ENCODE data around the gene WDR83. TPM values are rescaled to one million over a fixed set of nuclear protein-coding genes. Genes with fewer than 3 reads are reported as not detected.
A peak's percentile ranks its signal among the peaks of the same experiment; 100 is the strongest.
"Not testable (repeated sequence)": the region's sequence is repeated elsewhere in the genome, so short reads cannot be mapped to it uniquely, and the experiment has no call there.

The WDR83 gene
- total RNA-seq, 1 experiment from 2014 or later = 22.1 TPM

DNA sequence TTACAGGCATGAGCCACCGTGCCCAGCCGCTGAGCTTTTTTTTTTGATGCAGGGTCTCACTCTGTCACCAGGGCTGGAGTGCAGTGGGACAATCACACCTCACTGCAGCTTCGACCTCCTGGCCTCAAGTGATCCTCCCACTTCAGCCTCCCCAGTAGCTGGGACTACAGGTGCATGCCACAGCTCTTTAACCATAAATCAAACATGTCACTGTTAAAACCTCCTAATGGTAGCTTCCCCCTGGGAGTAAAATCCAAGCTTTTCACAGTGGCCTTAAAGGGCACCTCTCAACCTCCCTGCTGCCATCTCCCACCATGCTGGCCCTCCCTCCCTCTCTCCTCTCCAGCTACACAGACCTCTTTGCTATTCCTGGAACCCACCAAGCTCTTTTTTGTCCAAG lies 19.2 kb downstream of the WDR83 start:
- no peak for DNase-seq (ENCODE audit: low spot score)

DNA sequence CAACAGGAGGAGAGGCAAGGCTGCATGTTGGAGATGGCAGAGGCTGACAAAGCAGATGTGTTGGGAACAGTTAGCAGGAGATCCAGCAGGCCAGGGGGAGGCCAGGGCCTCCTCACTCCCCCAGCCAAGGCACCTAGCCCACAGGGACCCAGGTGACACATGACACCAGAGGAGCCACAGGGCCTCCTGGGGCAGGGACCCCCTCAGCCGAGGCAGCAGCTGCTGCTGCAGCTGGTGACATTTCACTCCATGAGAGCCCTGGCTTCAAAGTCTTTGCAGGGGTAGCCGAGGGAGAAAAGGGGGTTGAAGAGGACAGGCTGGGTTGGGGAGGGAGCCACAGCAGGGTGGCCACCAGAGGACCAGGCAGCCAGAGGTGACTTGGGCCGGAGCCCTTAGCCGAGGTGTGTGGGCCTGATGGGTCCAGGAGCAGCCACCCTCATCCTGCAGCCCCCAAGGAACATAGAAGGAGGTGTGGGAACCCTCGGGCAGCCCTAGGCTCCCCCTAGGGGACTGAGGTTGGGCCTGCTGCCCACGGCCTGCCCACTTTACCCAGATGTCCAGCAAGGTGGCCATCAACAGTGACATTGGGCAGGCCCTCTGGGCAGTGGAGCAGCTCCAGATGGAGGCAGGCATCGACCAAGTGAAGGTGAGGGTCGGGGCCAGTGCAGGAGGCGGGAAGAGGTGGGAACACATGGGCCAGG lies 21.0 kb downstream of the WDR83 start, which contains the start of gene GNG14:
Gene GNG14, plus strand, starts transcription at position 503 of the 701 bp plus-strand sequence. Its CDS starts 51 bp downstream, at position 554.
- no peak for DNase-seq (ENCODE audit: low spot score)

DNA sequence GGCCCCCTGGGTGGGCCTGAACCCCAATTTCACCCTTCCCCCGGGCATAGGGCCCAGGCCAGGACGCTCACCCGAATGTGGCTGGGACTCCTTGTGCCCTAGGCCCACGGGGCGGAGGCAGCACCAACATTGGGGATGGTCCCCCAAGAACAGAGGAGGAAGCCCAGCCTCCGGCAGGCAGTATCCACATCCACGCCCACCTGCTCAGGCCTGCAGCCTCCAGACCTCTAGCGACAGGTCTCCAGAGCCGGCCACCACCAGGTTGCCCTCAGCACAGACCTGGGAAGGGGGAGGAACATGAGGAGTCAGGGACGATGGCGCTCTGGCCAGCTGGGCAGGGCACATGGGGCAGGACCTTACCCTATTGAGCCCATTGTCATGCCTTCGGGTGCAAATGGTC lies 22.4 kb downstream of the WDR83 start:
- DNase-seq (ENCODE audit: low spot score) = no peak

DNA sequence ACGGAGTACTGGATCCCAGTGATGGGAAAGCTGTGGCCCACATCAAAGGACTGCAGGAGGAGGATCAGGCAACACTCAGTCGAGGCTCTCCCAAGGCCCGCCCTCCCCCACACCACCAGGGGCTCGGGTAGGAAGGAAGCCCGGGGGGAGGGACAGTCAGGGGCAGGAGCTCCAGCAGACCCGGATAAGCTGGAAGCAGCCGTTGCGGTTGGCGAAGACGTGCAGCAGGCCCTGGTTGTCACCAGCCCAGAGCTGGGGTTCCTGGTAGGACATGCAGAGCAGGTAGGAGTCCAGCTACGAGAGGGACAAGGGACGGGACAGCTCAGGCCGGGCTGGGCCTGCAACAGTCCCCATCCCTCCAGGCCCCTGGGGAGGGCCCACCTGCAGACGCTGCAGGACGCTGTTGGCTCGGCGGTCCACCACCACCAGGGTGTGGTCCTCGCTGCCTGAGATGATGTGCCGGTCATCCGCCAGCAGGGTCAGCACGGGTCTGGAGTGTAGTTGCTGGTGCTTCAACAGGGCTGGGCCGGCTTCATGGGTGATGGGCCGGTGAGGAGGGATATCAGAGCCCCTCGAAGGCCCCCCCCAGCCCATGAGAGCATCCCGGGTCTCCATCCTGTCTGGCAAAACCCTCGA lies 23.1 kb downstream of the WDR83 start:
- DNase-seq (ENCODE audit: low spot score) = no peak

DNA sequence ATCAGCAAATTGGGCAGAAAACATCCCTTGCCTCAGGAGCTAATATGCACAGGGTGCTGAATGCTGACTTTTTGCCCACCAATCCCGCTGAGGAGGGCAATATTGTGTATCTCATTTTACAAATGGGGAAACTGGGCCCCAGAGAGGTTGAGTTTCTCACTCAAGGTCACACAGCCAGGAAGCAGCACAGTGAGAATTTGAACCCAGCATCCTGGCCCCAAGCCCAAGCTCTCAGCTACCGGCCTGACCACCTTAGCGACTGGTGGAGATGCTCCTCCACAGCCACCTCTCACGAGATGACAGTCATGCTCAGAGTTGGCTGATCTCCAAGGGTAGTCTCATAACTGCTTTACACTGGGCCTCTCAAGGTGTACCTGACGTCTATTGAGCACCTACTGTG lies 26.4 kb downstream of the WDR83 start:
- no peak for DNase-seq (ENCODE audit: low spot score)

DNA sequence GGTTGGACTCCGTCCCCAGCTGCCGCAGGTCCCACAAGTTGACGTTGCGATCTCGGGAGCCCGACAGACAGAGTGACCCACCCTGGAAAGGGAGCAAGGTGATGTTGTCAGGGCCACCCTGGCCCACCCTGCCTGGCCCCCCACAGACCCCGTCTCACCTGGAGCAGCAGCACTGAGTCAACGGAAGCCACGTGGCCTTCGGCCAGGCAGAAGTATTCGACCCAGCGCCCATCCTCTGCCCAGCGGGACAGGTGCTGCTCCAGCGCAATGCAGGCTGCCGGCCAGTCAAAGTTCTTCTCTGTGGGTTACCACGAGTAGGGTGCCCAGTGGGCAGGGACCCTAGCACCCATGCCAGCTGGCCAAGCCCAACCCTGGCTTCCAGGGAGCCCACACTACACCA lies 28.0 kb downstream of the WDR83 start:
- DNase-seq (ENCODE audit: low spot score) = no peak

DNA sequence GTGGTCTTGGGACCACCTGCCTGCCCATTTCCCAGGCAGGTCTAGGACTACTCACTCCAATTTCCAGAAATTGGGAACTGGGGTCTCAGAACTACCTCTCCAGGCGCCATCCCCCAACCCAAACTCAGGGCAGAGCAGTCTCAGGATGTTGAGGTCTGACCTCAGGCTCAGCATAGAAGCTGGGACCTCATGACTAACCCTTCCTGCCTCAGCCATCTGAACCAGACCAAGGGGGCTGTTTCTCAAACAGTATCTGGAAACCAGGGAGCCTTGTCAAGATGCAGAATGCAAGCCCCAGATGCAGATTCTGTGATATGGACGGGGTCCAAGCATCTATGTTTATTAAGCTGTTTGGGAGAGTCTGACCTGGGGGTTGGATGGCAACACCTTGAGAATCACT lies 28.5 kb downstream of the WDR83 start:
- no peak for DNase-seq (ENCODE audit: low spot score)

DNA sequence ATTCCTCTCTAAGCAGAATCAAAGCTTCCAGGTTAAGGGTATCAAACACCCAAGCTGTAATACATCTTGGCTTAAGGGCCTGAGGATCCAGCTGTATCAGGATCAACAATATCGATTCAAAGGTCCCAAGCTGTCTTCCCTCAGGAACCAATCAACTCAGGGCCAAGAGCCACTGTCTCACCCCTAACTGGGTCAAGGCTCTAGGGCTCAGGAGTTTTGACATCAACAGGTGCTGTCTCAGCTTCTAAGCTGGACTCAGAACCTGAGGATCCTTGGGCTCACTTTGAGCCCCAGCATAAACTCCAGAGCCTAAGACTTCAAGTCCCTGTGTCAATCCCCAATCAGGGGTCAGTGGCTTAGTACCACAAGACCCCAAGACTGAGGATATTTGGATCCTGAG lies 28.9 kb downstream of the WDR83 start:
- DNase-seq (ENCODE audit: low spot score) = no peak

DNA sequence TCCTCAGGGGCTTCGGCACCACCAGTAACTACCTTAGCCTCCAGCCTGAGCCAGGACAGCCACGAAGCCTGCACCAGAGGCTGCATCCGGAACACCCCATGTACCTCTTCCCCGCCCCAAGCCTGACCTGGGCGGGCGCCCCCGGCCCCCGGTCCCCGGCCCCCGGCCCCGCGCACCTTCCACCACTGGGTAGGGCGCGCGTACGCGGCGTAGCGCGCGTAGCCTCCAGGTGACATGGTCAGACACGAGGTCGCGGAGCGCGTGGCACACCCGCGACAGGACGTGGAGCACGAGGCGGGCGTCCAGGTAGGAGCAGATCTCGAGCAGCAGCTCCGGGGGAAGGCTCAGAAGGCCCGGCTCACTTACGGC lies 29.4 kb downstream of the WDR83 start:
- DNase-seq (ENCODE audit: low spot score) = no peak

DNA sequence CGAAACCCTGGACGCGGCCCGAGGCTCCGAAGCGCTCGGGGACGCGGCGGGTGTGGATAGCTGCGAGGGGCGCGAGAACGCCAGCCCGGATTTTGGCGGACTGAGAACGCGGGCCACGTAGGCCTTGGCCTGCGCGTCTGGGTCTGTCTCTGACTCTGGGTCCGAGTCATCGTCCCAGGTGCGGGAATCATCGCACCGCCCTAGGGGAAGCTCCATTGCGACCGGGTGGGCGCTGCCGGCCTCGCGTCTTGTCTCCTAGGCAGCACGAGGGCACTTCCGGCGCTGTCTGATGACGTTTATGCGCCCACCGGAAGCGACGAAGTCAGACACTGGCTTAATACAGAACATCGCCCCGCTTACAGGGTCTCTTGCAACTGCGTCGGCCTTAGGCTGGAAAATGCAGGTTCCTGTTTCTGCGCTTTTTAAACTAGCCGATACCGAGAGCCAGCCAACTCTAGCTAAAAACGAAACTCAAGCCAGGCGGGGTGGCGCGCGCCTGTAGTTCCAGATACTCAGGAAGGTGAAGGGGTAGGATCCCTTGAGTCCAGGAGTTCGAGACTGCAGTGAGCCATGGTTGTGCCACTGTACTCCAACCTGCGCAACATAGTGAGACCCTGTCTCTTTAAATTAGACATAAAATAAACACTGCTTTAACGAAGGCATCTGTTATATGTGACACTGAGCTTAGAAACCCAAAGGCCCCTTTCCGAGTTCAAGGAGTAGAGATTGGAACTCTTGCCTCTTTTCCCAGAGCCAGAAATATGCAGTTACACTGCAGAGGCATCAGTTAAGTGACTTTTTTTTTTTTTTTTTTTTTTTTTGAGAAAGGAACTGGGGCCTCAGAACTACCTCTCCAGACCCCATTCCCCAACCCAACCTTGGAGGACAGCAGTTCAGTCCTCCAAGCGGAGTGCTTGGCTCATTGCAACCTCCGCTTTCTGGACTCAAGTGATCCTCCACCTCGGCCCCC lies 30.0 kb downstream of the WDR83 start, which contains the start of gene FBXW9:
Gene FBXW9, minus strand, starts transcription at position 266 of the 970 bp plus-strand sequence. Its CDS starts 50 bp downstream, at position 216.
- DNase-seq (ENCODE audit: low spot score) = peak; percentile 90

DNA sequence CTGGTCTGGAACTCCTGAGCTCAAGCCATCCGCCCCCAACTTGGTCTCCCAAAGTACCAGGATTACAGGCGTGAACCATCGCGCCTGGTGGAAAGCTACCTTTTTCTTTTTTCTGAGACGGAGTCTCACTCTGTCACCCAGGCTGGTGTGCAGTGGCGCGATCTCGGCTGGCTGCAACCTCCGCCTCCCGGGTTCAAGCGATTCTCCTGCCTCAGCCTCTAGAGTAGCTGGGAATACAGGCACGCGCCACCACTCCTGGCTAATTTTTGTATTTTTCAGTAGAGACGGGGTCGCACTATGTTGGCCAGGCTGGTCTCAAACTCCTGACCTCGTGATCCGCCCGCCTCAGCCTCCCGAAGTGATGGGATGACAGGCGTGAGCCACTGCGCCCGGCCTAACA lies 30.8 kb downstream of the WDR83 start:
- not testable (repeated sequence) for DNase-seq (ENCODE audit: low spot score)

DNA sequence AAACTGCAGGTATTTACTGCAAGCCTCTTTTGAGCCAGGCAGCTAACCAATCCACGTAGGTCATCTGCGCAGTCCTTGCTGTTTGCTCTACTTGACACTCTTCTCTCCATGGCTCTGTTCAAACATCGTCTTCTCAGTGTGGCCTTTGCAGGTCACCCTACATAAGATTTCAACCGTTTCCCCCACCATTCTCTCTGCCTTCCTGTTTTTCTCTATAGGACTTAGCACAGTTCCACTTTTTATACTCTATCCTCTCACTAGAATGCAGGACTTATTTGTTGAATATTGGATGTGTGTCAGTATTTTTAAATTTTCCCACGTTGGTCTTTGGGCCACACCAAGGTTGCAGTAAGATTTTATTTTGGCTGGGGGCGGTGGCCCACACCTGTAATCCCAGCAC lies 31.5 kb downstream of the WDR83 start:
- no peak for DNase-seq (ENCODE audit: low spot score)

DNA sequence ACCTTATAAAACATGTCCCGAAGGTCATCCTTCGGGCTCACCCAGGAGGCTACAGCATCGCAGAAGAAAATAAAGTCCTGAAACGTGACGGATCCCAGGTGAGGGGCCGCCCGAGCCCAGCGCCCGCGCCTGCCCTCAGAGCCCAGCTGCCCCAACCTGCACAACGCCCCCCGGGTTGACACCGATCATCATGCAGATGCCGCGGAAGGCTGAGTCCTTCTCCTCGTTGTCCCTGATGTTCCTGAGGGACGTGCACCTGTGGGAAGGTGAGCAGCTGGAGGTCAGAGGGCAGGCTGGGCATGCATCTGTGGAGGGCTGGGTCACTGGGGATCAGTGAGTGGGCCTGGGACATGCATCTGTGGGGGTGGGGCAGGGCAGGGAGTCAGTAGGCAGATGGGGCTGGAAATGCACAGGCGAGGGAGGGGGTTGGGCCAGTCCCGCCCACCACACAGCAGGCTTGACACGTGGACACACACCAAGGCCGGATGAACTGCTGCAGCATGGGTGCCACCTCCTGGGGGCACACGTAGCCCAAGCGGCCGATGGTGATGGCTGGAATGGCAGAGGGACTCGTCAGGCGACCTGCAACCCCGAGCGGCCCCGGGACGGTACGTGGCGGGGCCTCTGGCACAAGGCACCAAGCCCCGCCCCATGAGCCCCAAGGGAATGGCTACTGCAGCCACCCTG lies 35.1 kb downstream of the WDR83 start:
- DNase-seq (ENCODE audit: low spot score) = no peak

DNA sequence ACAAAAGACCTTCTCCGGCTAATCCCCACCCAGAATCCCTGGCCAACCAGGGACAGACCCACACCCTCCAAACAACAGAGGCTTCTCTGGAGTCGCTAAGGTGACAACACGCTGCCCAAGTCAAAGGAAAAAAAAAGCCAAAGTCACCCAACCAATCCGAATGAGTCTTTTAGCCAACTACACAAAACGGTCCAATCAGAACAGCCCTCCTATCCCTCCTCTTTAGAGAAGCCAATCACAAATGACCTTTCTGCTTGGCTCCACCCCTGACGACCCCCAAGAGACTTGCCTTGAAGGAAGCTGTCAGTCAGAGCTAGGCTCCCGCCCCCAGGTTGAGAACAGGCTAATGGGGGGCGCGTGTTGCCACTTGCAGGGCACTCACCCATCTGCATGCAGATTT lies 36.4 kb downstream of the WDR83 start:
- DNase-seq (ENCODE audit: low spot score) = no peak

DNA sequence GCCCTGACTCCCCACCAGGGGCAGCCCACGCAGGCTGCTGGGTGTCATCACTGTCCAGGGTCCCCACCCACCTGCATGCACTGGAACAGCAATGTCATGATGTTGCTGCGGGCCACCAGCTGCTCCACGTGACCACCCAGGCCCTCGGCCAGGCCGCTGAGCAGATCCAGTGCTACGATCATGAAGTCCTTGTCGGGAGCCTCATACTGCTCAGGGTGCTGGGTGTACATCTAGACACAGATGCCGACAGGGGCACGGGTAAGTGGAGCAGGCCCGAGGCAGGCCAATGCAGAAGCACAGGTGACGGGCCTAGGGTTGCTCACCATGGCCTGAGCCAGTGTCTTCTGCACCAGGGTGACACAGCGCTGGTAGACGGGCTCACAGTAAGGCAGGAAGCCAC lies 38.6 kb downstream of the WDR83 start:
- no peak for DNase-seq (ENCODE audit: low spot score)

DNA sequence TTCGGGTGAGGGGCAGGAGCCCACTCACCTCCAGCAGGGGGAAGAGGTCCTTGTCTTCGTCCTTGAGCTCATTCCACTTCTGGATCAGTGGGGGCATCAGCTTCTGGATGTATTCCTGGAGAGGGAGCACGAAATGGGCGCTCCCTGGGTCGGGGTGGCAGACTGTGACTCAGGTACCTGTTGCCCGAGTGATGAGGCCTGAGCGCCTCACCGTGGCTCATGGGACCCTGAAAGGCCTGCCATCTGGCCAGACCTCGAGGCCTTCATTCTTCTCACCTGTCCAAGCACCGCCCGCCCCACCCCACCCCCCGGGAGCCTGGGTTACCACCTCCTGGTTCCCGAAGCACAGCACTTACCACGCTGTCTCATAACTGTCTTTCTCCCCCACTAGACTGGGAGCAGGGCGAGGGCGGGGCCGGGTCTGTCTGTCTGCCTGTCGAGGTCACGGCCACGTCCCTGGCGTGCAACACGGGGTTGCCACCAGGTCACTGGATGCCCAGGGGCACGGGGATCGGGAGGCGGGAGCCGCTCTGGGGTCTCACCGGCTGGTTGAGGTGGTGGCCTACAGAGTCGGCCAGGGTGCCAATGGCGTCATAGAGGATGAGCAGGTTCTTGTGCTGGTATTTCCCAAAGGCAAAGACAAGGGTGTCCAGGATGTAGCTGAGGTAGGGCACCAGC lies 39.2 kb downstream of the WDR83 start:
- DNase-seq (ENCODE audit: low spot score) = no peak

DNA sequence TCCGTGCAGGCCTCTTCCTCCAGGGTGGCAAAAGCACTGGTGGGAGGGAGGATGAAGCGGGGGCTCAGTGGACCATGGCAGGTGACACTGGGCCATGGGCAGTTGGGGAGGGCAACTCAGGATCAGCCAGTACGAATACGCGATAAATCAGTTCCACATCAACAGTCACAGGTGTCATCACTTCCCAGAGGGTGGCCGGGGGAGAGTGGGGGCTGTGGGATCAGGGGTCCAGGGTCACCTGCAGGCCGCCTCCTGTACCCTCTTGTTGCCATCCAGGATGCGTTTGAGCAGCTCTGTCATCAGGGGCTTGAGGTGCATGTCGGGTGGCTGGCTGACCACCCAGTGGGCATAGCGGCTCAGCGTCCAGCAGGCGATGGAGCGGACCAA lies 39.7 kb downstream of the WDR83 start:
- no peak for DNase-seq (ENCODE audit: low spot score)

DNA sequence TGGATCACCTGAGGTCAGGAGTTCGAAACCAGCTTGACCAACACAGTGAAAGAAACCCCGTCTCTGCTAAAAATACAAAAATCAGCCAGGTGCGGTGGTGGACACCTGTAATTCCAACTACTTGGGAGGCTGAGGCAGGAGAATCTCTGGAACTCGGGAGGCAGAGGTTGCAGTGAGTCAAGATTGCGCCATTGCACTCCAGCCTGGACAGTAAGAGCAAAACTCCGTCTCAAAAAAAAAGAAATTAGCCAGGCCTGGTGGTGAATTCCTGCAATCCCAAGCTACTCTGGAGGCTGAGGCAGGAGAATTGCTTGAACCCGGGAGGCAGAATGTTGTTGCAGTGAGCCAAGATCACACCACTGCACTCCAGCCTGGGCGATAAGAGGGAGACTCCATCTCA lies 42.0 kb downstream of the WDR83 start:
- no peak for DNase-seq (ENCODE audit: low spot score)

DNA sequence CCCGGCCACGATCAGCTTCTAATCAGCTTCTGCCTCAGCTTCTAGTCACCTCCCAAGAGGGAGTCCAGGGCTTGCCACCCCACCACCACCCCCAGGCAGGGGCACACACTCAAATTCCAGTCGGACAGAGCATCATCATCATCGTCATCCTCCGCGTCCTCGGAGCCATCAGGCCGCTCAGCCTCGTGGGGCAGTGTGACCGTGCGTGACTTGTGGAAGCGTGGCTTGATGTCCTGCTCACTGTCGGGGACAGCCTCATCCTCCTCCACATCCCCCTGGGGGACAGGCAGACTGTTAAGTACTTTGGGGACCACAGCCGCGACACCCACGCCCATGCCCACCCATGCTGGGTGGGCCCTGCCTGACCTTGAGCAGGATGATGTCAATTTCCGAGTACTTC lies 44.6 kb downstream of the WDR83 start:
- no peak for DNase-seq (ENCODE audit: low spot score)

DNA sequence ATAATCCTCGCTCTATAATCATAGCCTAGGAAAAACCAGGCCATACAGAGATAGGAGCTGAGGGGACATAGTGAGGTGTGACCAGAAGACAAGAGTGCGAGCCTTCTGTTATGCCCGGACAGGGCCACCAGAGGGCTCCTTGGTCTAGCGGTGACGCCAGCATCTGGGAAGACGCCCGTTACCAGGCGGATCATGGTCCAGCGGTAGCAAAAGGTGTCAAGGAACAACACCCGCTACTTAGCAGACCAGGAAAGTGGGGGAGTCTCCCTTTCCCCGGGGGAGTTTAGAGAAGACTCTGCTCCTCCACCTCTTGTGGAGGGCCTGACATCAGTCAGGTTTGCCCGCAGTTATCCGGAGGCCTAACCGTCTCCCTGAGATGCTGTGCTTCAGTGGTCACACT lies 45.5 kb downstream of the WDR83 start:
- DNase-seq (ENCODE audit: low spot score) = not testable (repeated sequence)

DNA sequence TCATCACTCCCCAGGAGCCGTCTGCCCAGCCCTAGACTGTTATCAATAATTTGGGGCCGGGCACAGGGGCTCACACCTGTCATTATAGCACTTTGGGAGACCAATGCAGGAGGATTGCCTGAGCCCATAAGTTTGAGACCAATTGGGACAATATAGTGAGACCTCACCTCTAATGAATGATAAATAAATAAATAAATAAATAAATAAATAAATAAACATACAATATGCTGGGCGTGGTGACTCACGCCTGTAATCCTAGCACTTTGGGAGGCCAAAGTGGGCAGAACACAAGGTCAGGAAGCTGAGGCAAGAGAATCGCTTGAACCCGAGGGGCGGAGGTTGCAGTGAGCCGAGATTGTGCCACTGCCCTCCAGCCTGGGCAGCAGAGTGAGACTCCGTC lies 46.7 kb downstream of the WDR83 start:
- not testable (repeated sequence) for DNase-seq (ENCODE audit: low spot score)

All from HT-29 (cell line).